Mesenchymal stem cell (in vitro differentiated cells and primary cell): ENCODE data around the gene RERE.

Experiments
- DNase-seq: peaks from one replicate; pipeline ENCODE4 v3.0.0-alpha.2; 2013
- H2AFZ ChIP-seq: one replicate; pipeline ENCODE4 v1.6.1; 2013; ENCODE audit warnings: low read depth, mild to moderate bottlenecking, control low read depth, inconsistent platforms, low read length, moderate library complexity
- H2AK5ac ChIP-seq: 2 replicates; pipeline ENCODE4 v1.6.1; 2013; ENCODE audit warnings: low read length, moderate library complexity, mild to moderate bottlenecking, inconsistent platforms; ENCODE audit not compliant: severe bottlenecking
- H2BK120ac ChIP-seq: one replicate; pipeline ENCODE4 v1.6.1; 2013; ENCODE audit warnings: low read depth, mild to moderate bottlenecking, inconsistent platforms, low read length, moderate library complexity
- H2BK12ac ChIP-seq, 2 experiments: one replicate each; pipeline ENCODE4 v1.6.1; 2013; ENCODE audit warnings: inconsistent platforms in 2 of 2, low read length in 2 of 2, mild to moderate bottlenecking in 2 of 2, moderate library complexity in 2 of 2, control low read depth in 1 of 2
- H2BK15ac ChIP-seq: one replicate; pipeline ENCODE4 v1.6.1; 2013; ENCODE audit warnings: mild to moderate bottlenecking, low read depth, inconsistent platforms; ENCODE audit not compliant: poor library complexity, severe bottlenecking
- H2BK5ac ChIP-seq: 2 replicates; pipeline ENCODE4 v1.6.1; 2013; ENCODE audit warnings: low read depth, mild to moderate bottlenecking, low read length, control low read depth, inconsistent platforms; ENCODE audit not compliant: poor library complexity, severe bottlenecking
- H3K14ac ChIP-seq, 2 experiments: one replicate each; pipeline ENCODE4 v1.6.1; 2013; ENCODE audit warnings: inconsistent platforms in 2 of 2, low read length in 2 of 2, control low read depth in 1 of 2, mild to moderate bottlenecking in 1 of 2, moderate library complexity in 1 of 2
- H3K18ac ChIP-seq, 2 experiments: one replicate each; pipeline ENCODE4 v1.6.1; 2013; ENCODE audit warnings: inconsistent platforms in 2 of 2, low read length in 2 of 2, control low read depth in 1 of 2, low read depth in 1 of 2, mild to moderate bottlenecking in 1 of 2
- H3K23ac ChIP-seq, 2 experiments: one replicate each; pipeline ENCODE4 v1.6.1; 2013; ENCODE audit warnings: inconsistent platforms in 2 of 2, low read length in 2 of 2, mild to moderate bottlenecking in 2 of 2, moderate library complexity in 2 of 2, control low read depth in 1 of 2
- H3K27ac ChIP-seq: 2 replicates; pipeline ENCODE4 v1.5.1; 2013; ENCODE audit warnings: mild to moderate bottlenecking, moderate library complexity, low read length, control low read depth, inconsistent platforms; ENCODE audit not compliant: poor library complexity, severe bottlenecking
- H3K27me3 ChIP-seq, 2 experiments: 2 replicates each; pipeline versions ENCODE4 v1.6.1 to v1.7.0; 2013; ENCODE audit warnings: low read length in 2 of 2, mild to moderate bottlenecking in 2 of 2, moderate library complexity in 2 of 2, control low read depth in 1 of 2, inconsistent platforms in 1 of 2; ENCODE audit not compliant: control insufficient read depth in 1 of 2, insufficient read depth in 1 of 2
- H3K36me3 ChIP-seq, 2 experiments: 2 replicates each; pipeline versions ENCODE4 v1.6.1 to v1.7.0; 2013; ENCODE audit warnings: low read length in 2 of 2, control low read depth in 1 of 2, inconsistent platforms in 1 of 2, low read depth in 1 of 2, mild to moderate bottlenecking in 1 of 2; ENCODE audit not compliant: insufficient read depth in 2 of 2, control insufficient read depth in 1 of 2
- H3K4ac ChIP-seq, 2 experiments: one replicate each; pipeline ENCODE4 v1.6.1; 2013; ENCODE audit warnings: inconsistent platforms in 2 of 2, low read length in 2 of 2, mild to moderate bottlenecking in 2 of 2, moderate library complexity in 2 of 2, control low read depth in 1 of 2, low read depth in 1 of 2
- H3K4me1 ChIP-seq: 2 replicates; pipeline ENCODE4 v1.6.1; 2013; ENCODE audit warnings: low read depth, low read length, control low read depth; ENCODE audit not compliant: control insufficient read depth, insufficient read depth
- H3K4me2 ChIP-seq: 2 replicates; pipeline ENCODE4 v1.6.1; 2013; ENCODE audit warnings: low read length, mild to moderate bottlenecking, inconsistent platforms; ENCODE audit not compliant: poor library complexity, severe bottlenecking
- H3K4me3 ChIP-seq, 2 experiments: 2 replicates each; pipeline versions ENCODE4 v1.5.1 to v1.7.0; 2013; ENCODE audit warnings: low read length in 2 of 2, mild to moderate bottlenecking in 2 of 2, control low read depth in 1 of 2, low read depth in 1 of 2; ENCODE audit not compliant: insufficient read depth in 1 of 2
- H3K79me1 ChIP-seq: replicated peaks from 2 replicates; pipeline ENCODE4 v1.6.1; 2013; ENCODE audit warnings: mild to moderate bottlenecking, control low read depth, low read length, inconsistent platforms; ENCODE audit not compliant: poor library complexity, severe bottlenecking
- H3K9ac ChIP-seq: 2 replicates; pipeline ENCODE4 v1.7.0; 2013; ENCODE audit warnings: mild to moderate bottlenecking, low read length, moderate library complexity
- H3K9me3 ChIP-seq: 2 replicates; pipeline ENCODE4 v1.7.0; 2013; ENCODE audit warnings: mild to moderate bottlenecking, low read length; ENCODE audit not compliant: control insufficient read depth
- H4K8ac ChIP-seq: one replicate; pipeline ENCODE4 v1.6.1; 2013; ENCODE audit warnings: inconsistent platforms, mild to moderate bottlenecking, low read length, moderate library complexity
- H4K91ac ChIP-seq: one replicate; pipeline ENCODE4 v1.6.1; 2013; ENCODE audit warnings: mild to moderate bottlenecking, low read length, inconsistent platforms
- WGBS: methylation state at CpG from one replicate; pipeline ENCODE4 v1.1.7; 2013; ENCODE audit warnings: mixed read lengths; 5-methylcytosine and 5-hydroxymethylcytosine counted together

The RERE gene

DNA sequence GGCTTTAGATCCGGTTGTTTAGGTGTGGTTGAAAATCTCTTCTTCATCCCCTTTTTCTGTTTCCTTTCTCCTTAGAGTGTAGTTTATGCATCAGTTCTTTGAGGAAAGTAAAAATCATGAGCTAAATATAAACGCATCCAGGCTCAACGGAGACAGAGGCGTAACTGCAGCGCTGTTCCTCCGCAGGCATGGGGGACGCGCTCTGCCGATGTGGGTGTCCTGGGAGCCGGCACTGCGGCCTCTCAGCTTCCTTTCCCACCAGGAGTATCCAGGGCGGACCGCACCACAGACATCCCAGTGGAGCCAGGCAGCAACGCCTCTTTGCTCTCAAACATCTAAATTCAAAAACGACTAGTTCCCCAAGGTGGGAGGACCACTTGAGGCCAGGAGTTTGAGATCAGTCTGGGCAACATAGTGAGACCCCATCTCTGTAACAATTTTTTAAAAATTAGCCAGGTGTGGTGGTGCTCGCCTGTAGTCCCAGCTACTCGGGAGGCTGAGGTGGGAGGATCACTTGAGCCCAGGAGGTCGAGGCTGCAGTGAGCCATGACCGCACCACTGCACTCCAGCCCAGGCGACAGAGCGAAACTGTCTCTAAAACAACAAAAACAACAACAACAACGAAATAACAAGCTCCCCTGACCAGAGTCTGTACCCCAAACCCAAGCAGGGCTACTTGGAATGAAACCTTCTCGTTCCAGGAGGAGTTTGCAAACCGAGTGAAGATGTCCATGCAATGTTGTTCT is 483.2 kb downstream of the RERE start:
- H3K4ac ChIP-seq: no peak overlapping the region
- H3K27me3 ChIP-seq: no peaks in the 10 kb centered on the region
- H3K9ac ChIP-seq: no peak overlapping the region
- no peak for DNase-seq
- no peak overlapping the region for H2AK5ac ChIP-seq
- H3K23ac ChIP-seq: no peak overlapping the region
- H4K8ac ChIP-seq: no peak overlapping the region
- no peak overlapping the region for H3K27ac ChIP-seq
- no peak overlapping the region for H3K14ac ChIP-seq
- H3K4me1 ChIP-seq: peaks cover 5% of the 10 kb centered on the region
- H2BK15ac ChIP-seq: no peak overlapping the region
- H3K36me3 ChIP-seq: peaks cover 0 to 6% of the 10 kb centered on the region in 2 experiments
- no peak overlapping the region for H2BK5ac ChIP-seq
- no peak overlapping the region for H2BK120ac ChIP-seq
- WGBS: 93% methylated on average over 22 of the region's 24 CpGs
- H2AFZ ChIP-seq: no peak overlapping the region
- H3K18ac ChIP-seq: no peak overlapping the region
- H4K91ac ChIP-seq: no peak overlapping the region
- no peak overlapping the region for H3K4me3 ChIP-seq
- no peaks in the 10 kb centered on the region for H3K79me1 ChIP-seq
- H3K9me3 ChIP-seq: no peaks in the 10 kb centered on the region
- no peak overlapping the region for H3K4me2 ChIP-seq
- no peak overlapping the region for H2BK12ac ChIP-seq

DNA sequence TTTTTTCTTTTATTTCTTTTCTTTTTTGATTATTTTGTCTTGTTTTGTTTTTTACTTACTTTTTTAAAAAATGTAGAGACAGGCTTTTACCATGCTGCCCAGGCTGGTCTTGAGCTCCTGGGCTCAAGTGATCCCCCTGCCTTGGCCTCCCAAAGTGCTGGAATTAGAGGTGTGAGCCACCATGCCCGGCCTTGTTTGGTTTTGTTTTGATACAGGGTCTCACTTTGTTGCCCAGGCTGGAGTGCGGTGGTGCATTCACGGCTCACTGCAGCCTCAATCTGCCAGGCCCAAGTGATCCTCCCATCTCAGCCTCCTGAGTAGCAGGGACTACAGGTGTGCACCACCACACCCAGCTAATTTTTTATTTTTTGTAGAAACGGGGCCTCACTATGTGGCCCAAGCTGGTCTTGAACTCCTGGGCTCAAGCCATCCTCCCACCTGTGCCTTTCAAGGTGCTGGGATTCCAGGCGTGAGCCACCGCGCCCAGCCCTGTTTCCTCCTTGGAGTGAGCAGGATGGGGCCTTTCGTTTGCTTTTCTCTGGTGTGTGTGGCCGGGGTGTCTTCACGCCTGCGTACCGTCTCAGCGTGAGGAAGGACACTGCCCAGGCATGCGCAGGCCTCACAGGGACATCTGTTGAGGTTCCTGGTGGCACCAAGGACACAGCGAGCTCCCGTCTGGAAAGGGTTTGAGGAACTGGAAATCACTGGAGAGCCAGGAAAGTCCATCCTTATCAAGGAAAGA is 484.0 kb downstream of the RERE start:
- 93% methylated on average over 16 of the region's 16 CpGs for WGBS
- Histone ChIP-seq H3K4me1 (peaks cover 6% of the 10 kb centered on the region), H2AFZ (no peak overlapping the region), H3K4me3 (no peak overlapping the region), H2AK5ac (no peak overlapping the region), H3K36me3 (peaks cover 0 to 6% of the 10 kb centered on the region in 2 experiments), H2BK5ac (no peak overlapping the region), H3K4ac (no peak overlapping the region), H2BK12ac (no peak overlapping the region), H2BK15ac (no peak overlapping the region), H3K9me3 (no peaks in the 10 kb centered on the region), H2BK120ac (no peak overlapping the region), H3K14ac (no peak overlapping the region), H3K4me2 (no peak overlapping the region), H3K27me3 (no peaks in the 10 kb centered on the region), H3K18ac (no peak overlapping the region), H3K9ac (no peak overlapping the region), H4K8ac (no peak overlapping the region), H3K79me1 (no peaks in the 10 kb centered on the region), H4K91ac (no peak overlapping the region), H3K23ac (no peak overlapping the region), H3K27ac (no peak overlapping the region)
- DNase-seq: no peak

DNA sequence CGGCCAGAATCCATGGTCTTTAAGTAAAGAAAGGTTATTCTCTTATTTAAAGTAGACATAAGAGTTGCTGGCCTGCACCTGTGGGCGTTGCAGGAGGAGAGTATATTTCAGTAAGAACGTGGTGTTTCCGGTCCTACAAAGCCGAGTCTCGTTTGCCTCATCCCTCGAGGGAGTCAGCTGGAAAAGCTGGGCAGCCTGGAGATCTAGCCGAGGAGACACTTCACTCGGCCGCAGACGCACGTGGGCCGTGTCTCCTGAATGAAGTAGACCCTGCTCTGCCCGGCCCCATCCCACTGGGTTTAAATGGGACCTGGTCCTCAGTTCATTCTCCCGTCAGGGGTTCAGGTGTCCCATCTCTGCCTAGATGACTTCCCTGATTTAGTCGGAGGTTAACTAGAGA is 484.6 kb downstream of the RERE start:
- Histone ChIP-seq H4K91ac (no peak overlapping the region), H3K4ac (no peak overlapping the region), H3K14ac (no peak overlapping the region), H3K9ac (no peak overlapping the region), H3K4me2 (no peak overlapping the region), H3K36me3 (peaks cover 0 to 5% of the 10 kb centered on the region in 2 experiments), H3K18ac (no peak overlapping the region), H3K9me3 (no peaks in the 10 kb centered on the region), H3K27ac (no peak overlapping the region), H3K27me3 (no peaks in the 10 kb centered on the region), H2BK12ac (no peak overlapping the region), H2BK15ac (no peak overlapping the region), H3K79me1 (no peaks in the 10 kb centered on the region), H3K4me3 (no peak overlapping the region), H2BK5ac (no peak overlapping the region), H3K23ac (no peak overlapping the region), H4K8ac (no peak overlapping the region), H2AFZ (no peak overlapping the region), H3K4me1 (peaks cover 6% of the 10 kb centered on the region), H2AK5ac (no peak overlapping the region), H2BK120ac (no peak overlapping the region)
- DNase-seq: no peak
- WGBS: 91% methylated on average over 15 of the region's 16 CpGs

DNA sequence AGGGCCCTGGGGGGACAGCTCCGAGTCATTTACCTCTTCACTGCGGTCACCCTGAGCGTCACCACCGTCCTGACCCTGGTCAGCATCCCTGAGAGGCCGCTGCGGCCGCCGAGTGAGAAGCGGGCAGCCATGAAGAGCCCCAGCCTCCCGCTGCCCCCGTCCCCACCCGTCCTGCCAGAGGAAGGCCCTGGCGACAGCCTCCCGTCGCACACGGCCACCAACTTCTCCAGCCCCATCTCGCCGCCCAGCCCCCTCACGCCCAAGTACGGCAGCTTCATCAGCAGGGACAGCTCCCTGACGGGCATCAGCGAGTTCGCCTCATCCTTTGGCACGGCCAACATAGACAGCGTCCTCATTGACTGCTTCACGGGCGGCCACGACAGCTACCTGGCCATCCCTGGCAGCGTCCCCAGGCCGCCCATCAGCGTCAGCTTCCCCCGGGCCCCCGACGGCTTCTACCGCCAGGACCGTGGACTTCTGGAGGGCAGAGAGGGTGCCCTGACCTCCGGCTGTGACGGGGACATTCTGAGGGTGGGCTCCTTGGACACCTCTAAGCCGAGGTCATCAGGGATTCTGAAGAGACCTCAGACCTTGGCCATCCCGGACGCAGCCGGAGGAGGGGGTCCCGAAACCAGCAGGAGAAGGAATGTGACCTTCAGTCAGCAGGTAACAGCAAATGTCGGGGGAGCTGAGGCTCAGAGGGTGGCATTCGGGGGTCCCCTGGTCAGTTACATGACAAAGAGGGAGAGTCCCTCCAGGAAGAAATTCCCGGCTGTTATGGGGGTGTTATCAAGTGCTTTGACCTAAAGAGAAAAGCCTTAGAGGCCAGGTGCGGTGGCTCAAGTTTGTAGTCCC is 486.9 kb downstream of the RERE start:
- H3K27ac ChIP-seq: no peak overlapping the region

More for the DNA sequence above, 486.9 kb downstream of the RERE start:
- Histone ChIP-seq H3K9ac (no peak overlapping the region), H3K9me3 (no peaks in the 10 kb centered on the region), H4K8ac (no peak overlapping the region), H3K4ac (no peak overlapping the region), H3K23ac (no peak overlapping the region), H3K4me3 (no peak overlapping the region), H2BK120ac (no peak overlapping the region), H3K14ac (no peak overlapping the region), H3K36me3 (peaks cover 0 to 12% of the 10 kb centered on the region in 2 experiments), H3K4me1 (peaks cover 6% of the 10 kb centered on the region), H3K4me2 (no peak overlapping the region), H2AFZ (no peak overlapping the region), H3K18ac (no peak overlapping the region), H2BK5ac (no peak overlapping the region), H2AK5ac (no peak overlapping the region), H3K79me1 (no peaks in the 10 kb centered on the region), H3K27me3 (no peaks in the 10 kb centered on the region), H2BK15ac (no peak overlapping the region), H2BK12ac (no peak overlapping the region), H4K91ac (no peak overlapping the region)
- DNase-seq: no peak
- WGBS: 95% methylated on average over 46 of the region's 47 CpGs
